NCI-H2227 (cell line): ENCODE measurements around the gene METTL26.

Source experiments
- DNase-seq: peaks from one replicate; lab custom pipeline; 2025; ENCODE audit not compliant: unreplicated experiment; lab: John Stamatoyannopoulos, UW

Gene METTL26

DNA sequence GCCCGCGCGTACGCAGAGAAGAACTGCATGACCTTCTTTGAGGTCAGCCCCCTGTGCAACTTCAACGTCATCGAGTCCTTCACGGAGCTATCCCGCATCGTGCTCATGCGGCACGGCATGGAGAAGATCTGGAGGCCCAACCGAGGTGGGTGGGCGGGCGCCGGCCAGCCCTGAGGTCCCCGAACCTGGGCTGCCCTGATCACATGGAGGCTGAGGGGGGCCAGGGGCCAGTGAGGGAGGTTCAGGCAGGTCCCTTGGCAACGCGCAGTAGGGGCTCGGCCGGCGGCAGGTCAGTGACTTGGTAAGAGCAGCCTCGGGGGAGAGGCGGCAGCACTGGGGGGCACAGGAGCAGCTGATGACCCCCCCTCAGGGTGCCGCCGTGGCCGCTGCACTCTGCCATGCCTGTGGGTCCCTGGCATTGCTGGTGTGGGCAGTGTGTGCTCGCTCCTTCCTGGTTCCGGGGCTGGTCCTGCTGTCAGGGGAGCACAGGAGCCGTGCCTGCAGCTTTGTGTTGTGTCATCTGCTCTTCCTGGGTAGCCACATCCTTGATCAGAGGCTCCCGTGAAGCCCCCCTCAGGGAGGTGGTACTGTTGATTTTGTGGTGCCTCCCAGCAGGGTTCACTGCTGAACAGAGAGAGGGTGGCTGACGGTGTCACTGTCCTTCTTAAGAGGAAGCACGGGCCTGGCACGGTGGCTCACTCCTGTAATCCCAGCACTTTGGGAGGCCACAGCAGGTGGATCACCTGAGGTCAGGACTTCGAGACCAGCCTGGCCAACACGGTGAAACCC is 9.9 kb downstream of the METTL26 start:
- no peak for DNase-seq

DNA sequence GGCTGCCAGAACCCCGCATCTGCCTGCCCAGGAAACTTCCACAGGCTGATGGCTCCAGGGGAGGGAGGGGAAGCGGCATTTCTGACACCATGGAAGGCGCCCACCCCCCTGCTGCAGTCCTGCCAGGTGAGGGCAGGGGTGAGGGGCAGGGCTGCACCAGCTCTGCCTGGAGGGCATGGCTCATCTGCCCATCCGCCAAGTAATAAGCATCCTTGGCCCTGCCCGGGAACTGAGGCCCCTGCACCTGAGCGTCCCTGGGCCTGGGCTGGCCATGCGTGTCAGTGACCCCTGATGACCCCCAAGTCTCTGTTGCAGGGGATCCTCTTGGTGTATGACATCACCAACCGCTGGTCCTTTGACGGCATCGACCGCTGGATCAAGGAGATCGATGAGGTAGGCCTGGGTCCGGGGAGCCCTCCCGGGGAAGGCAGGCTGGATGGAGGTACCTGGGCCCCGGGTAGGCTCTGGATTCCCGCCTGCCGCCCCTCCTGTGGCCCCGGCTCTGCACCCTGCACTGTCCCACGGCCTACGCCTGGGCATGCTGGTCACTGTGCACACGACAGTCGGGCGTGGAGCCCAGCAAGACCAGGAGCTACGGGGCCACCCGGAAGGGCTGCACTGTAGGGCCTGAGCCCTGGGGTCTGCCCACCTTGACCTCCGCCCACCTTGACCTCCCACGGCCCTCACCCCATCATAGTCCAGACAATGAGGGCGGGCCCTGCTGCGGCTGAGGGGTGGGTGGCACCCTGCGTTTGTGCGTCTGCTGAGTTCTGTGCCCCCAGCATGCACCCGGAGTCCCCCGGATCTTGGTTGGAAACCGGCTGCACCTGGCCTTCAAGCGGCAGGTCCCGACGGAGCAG is 10.8 kb downstream of the METTL26 start:
- no peak for DNase-seq

DNA sequence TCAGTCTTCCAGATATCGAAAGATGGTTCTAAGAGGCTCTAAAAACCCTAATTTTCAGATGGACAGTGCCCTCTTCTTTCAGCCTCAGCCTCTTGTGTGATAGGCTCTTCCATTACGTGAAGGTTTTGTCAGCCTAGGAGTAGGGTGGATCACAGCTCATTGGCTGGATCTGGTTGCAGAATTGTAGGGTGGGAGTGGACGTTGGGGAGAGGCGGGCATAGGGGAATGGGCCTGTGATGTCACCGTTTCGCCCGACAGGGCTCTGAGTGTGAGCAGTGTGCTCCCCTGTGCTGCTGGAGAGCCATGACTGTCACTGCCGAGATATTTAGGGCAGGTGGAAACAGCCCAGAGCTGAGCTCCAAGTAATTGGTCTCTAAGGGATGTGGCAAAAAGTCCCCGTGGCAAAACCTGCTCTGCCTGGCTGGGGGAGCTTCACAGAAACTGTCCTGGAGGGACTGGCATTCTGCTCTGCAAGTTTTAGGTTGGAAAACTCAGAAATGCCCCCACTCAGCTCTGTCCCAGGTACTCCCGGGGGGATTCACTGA is 11.5 kb downstream of the METTL26 start:
- DNase-seq: no peak

DNA sequence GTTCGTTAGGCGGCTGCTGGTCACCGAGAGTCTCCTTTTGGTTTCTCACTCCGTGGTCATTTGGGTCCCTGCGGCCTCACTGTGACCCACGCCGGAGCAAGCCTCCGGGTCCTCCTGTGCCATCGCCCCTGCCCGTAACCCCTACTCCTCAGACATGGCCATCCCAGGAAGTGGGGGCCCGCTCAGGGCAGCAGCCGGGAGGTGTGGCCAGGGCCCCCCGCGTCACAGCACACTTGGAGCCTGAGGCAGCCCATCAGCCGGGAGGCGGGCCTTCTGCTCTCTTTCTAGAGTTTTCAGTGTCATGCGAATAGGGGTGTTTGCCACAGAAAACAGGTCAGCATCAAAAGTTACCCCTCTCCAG is 13.2 kb downstream of the METTL26 start:
- DNase-seq: no peak

DNA sequence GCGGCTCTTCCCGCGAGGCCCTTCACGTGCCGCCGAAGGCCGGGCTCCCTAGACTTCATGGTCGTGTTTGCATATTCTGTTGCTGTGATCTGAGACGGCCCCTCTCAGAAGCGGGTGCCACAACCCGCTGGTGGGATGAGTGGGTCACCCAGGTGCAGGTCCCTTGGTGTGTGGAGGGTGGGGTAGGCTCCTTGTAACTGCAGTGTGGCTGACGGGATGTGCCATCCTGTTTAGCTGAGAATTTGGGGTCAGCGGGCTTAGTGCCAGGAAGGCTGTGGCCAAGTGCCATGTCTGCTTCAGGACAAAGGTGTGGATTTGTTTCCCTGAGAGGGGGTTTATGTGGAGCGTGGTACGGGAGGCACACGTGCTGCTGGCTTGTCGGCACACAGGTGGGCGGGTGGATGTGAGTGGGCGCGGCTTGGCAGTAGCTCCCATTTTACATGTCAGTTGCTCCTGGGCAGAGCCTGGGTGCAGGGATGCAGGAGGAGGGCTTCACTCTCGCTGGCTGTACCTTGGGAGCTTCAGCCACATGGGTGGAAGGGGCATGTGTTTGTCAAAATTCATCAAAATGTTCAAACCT is 14.5 kb downstream of the METTL26 start:
- no peak for DNase-seq

DNA sequence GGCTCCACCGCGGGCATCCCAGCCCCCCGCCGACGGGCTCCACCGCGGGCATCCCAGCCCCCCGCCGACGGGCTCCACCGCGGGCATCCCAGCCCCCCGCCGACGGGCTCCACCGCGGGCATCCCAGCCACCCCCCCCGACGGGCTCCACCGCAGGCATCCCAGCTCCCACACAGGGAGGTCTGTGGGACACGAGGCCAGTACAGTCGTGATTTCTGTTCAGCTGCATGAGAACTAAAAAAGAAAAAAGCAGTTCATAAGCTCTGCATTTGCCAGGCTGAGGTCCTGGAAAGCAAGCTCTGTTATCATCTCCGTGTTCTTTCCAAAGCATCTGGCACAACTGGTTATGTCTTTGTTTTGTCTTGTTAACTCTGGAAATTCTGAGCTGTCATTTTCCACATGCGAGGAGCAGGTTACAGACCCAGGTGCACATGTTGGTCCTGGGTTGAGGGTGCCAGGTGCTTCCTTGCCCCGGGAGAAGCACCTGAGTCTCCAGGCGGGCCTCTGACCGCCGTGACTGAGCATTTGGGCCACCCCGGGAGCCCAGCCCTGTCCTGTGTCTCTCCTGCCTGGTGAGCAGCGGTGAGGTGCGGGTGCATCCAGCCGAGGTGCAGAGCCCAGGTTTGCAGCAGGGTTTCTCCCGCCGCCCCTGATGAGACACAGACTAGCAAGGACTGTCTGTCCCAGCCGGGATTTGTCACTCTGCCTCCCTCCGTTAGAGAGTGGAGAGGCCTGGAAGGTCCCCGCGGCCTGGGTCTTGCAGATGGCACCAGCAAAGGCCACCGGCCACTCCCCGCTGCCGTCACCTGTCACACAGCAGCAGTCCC is 15.2 kb downstream of the METTL26 start:
- DNase-seq: no peak

DNA sequence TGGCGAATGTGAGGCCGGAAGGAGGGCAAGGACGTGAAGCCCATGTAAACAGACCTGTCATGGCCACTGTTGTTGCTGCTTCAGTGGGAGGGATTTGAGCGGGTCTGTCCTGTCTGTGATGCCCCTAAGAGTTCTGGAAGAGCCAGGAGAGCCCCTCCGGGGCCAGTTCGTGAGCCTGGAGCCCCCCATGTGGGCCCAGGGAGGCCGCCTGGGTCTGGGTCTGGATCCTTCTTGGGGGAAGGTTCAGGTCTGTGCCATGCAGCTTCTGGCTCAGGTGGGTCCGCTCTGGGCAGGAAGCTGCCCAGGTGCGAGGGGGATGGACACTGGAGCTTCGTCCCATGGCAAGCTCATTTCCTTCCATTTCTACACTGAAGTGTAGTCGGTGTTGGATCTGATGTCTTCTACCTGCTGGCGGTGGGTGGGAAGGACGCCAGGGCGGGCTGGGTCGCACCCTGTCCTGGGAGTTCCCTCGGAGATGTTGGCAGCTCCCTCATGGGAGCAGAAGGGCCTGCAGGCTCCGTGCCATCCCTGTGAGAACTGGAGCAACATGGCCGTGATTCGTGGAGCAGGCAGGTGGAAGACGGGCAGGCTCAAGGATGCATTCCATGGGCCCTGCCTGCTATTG is 16.5 kb downstream of the METTL26 start:
- DNase-seq: no peak

DNA sequence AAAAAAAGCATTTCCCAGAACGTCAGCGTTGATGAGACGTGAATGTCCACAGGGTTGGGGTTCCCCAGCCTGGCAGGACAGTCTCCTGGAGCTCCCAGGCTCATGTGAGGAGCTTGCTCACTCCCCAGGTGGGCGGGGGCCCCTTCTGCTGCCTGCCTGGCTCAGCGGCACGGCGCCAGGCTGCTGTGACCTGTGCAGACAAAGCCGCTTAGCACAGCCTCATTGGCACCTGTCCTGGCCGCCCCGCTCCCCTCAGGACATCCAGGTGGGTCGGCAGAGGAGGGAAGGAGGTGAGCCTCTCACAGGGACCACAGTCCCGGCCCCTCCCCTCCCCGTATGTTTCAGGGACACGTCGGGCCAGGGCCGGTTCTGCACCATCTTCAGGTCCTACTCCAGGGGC is 18.2 kb downstream of the METTL26 start:
- no peak for DNase-seq

DNA sequence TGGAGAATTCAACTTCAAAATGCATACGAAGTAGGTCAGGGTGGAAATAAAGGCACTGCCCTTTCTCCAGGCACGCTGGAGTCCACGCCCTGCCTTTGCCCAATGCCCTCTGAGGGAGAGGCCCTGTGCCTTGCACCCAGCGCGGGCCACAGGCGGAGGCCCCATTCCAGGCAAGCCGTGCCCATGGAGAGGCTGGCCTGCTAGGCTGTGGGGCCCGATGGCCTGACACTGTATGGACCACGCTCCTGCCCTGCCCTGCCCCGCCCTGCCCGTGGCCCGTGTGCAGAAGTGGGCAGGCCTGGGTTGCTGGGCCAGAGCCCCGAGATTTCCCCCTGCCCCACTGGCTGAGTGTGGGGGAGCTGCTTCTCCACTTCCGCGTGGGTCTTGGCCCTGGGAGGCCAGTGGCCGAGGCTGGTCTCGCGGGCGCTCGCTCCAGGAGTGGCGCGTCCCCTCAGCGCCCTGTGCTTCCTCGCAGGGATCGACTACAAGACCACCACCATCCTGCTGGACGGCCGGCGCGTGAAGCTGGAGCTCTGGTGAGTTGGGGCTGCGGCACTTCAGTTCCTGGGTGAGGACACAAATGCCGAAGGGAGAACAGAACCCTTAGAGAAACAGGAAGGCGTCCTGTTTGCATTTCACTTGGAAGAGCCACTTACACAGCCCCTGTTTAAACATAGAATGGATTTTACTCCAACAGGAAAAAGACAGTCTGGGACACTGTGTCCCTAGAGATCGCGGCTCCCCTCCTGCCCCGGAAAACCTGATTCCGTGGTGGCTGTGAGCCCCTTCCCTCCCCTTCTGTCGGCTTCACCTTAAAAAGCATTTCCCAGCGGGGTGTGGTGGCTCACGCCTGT is 19.1 kb downstream of the METTL26 start:
- no peak for DNase-seq

DNA sequence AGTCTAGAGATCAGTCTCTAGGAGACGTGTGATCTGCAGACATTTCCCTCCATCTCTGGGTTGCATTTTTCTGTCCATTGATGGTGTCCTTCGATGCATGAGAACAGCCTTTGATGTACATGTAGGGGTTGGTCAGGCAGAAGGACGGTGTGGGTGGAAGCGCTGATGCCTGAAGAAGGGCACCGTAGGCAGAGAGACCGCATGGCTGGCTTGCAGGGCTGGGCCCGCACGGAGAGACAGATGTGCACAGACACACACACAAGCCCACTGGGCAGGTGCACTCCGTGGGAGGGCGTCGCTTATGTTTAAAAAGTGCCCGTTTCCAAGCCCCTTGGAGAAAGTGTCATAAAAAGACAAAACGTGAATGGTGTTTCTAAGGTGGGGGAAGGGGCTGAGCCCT is 21.0 kb downstream of the METTL26 start:
- no peak for DNase-seq

DNA sequence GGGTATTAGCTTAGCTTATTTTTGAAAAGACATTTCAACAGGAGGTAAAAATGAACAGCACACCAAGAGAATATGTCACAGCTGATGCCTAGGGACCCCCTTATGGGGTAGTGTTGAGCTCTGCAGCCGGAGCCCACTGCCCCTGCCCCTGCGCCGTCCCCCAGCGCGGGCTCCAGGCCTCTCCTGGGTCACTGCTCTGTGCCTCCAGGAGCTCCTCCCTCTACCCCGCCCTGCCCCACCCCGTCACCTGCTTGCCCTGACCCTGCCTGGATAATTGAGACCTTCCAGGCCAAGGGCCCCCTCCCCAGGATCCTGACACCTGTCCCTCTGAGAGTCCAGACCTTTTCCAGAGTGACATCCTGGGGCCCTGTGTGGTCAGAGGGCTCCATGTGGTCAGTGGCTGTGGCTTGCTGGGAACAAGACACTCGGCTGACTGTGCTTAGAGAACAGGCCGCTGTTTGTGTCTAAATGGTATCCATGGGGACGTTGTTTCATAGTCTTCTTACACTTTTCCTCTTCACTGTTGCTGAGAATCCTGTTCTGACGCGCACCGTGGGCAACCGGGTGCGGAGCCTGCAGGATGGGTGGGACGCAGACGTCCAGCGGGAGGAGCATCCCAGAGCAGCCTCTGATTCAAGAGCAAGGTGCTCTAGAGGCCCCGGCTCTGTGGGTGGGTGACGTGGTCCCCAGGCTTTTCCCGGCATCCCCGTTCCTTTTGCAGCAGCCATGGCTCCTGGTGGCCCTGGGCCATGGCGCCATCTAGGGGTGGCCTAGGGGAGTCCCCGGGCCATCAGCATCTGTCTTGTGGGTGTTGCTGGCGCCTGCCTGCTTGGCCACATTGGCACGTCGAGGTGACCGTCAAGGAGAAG is 25.4 kb downstream of the METTL26 start:
- no peak for DNase-seq

DNA sequence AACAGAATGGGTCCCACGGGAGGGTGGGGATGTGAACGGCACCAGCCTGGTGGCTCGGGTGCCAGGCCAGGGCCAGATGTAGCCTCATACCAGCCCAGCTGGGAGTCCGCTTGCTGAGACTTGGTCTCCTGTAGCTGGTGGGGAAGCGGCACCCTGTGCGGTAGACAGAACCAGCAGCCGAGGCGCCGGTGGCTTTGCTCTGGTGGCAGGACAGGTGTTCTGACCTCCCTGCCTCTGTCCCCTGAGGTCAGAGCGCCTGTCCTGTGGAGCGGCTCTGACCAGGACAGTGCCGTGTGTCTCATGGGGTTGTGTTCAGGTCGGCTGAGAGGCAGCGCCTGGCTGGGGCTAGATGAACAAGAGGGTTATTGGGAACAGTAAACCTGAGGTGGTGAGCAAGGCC is 26.1 kb downstream of the METTL26 start:
- DNase-seq: no peak

DNA sequence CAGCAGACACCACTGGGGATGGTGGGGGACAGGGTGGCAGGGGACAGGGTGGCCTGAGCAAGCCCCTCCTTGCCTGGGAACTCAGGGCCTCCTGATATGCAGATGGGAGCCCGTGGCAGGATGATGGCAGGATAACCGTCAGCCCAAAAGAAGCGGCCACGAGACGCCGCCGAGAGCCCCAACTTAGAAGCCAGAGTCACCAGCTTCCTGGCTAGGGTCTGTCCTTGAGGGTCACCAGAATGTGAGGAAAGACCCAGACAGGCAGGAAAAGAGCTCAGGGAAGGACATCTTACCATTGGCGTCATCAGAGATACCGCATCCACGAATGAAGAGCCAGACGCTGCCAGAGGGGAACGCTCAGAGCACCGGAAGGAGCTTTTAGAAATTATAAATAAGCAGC is 26.8 kb downstream of the METTL26 start:
- DNase-seq: no peak

DNA sequence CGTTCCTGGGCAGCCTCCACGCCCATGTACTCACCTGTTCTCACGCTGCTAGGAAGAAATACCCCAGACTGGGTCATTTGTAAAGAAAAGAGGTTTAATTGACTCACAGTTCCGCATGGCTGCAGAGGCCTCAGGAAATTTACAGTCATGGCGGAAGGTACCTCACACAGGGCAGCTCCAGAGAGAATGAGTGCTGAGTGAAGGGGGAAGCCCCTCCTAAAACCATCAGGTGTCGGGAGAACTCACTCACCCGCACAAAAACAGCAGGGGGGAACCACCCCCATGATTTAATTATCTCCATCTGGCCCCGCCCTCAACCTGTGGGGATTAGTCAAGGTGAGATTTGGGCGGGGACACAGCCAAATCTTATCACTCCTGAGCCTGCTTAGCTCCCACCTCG is 28.1 kb downstream of the METTL26 start:
- no peak for DNase-seq

DNA sequence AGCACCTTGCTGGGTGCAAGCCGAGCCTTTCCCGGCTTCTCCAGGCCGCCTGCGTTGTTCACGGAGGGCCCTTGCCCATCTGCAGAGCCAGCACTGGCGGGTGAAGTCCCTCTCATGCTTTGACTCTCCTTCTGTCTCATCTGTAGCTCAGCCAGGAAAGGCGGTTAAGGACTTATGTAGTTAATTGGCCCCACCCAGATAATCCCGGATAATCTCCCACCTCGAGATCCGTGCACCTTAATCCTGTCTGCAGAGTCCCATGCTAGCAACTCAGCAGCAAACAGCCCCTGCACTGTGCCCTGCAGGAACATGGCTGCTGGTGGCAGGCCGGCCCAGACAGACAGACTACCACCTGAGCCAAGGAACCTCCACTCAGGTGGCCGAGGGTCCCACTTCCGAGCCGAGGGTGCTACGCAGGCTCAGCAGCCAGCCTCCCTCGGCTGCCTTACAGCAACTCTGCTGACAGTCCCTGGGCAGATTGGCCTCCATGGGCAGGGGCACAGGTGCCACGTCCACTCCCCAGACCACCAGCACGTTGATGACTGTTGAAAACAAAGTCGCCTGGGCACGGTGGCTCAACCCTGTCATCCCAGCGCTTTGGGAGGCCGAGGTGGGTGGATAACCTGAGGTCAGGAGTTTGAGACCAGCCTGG is 29.3 kb downstream of the METTL26 start:
- DNase-seq: no peak

DNA sequence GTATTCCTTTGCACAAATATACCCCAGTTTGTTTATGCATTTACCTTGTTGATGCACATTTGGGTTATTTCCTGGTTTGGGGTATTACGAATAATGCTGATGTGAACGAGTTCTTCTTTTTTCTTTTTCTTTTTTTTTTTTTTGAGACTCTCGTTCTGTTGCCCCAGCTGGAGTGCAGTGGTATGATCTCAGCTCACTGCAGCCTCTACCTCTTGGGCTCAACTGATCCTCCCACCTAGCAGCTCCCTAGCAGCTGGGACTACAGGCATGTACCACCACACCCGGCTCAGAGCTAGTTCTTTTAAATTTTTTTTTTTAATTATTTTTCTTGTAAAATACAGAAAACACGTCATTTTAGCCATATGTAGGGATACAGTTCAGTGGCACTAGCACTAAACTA is 32.2 kb downstream of the METTL26 start:
- DNase-seq: no peak

DNA sequence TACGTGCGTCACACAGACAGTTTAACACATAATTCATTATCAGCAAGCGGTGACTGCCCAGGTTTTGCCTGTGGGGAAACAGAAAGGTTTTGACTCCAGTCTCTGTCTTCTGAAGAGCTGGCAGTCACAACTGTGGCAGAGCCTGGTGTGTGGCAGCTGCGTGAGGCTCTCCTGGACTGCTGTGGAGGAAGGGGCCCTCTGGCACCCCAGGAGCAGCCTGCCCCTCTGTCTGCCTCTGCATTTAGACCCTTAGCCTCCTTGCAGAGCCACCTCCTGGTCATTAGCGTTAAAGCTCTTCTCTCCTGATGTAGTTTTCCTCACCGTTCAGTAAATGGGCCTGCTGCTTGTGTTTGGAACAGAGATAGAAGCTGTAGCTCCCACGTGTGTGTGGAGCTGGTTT is 35.3 kb downstream of the METTL26 start:
- no peak for DNase-seq
